HepG2 (cell line): ENCODE data around the gene TBKBP1. TPM values are rescaled to one million over a fixed set of nuclear protein-coding genes. Genes with fewer than 3 reads are reported as not detected.

Experiments used
- ATAC-seq: fragments of 200-7000 bp; cut with Tn5 transposase; 3 replicates; pipeline ENCODE4 v1.9.1; 2020; ENCODE audit warnings: mild to moderate bottlenecking, moderate library complexity
- BruUV-seq: library from RNA; stranded (reverse); fragments of 400-500 nt; replicated peaks from 2 replicates; lab custom pipeline; 2021; lab: Mats Ljungman, UMichigan
- CTCF ChIA-PET: fragments of 300-600 bp; formaldehyde crosslinking; extraction: SDS; loops from one replicate; lab custom pipeline; 2021; ENCODE audit warnings: low total read pairs, inconsistent platforms, low intra/inter-chr PET ratio; lab: Yijun Ruan, JAX
- POLR2A ChIA-PET: fragments of 350-600 bp; sonication (Branson Sonifier 250); formaldehyde crosslinking; loops from one replicate; lab custom pipeline; 2020; ENCODE audit warnings: antibody characterized with exemption, inconsistent platforms; lab: Yijun Ruan, JAX
- DNase-seq: peaks from one replicate; pipeline ENCODE4 v3.0.0-alpha.2; 2015; ENCODE audit warnings: low spot score
- FAIRE-seq: peaks from 3 replicates; lab custom pipeline; 2011; peaks lifted over from hg19 to GRCh38; lab: Jason Lieb, UNC
- H2AFZ ChIP-seq: one replicate; pipeline ENCODE4 v1.6.1; 2011; ENCODE audit warnings: low read length, inconsistent platforms
- H3K27ac ChIP-seq: fragments of 300-600 bp; 3 replicates; pipeline ENCODE4 v1.8.0; 2011; ENCODE audit warnings: mixed run types, mild to moderate bottlenecking, mixed read lengths, low read length, inconsistent platforms; ENCODE audit not compliant: insufficient read depth; ENCODE audit errors: extremely low read length
- H3K27me3 ChIP-seq, 2 experiments: fragments of 200-600 bp in 1 of 2; 2 replicates in 1 of 2; 3 replicates in 1 of 2; pipeline versions ENCODE4 v1.6.0 to v1.8.0; 2011; ENCODE audit warnings: low read length in 2 of 2, mild to moderate bottlenecking in 2 of 2, moderate library complexity in 2 of 2, inconsistent platforms in 1 of 2; ENCODE audit not compliant: insufficient read depth in 2 of 2, control insufficient read depth in 1 of 2
- H3K36me3 ChIP-seq, 2 experiments: fragments of 200-600 bp in 1 of 2; replicated peaks in 1 of 2; 2 replicates in 1 of 2; 3 replicates in 1 of 2; pipeline versions ENCODE4 v1.5.1 to v1.8.0; 2011; ENCODE audit warnings: low read length in 2 of 2, inconsistent platforms in 1 of 2; ENCODE audit not compliant: insufficient read depth in 2 of 2, control insufficient read depth in 1 of 2
- H3K4me1 ChIP-seq: 2 replicates; pipeline ENCODE4 v1.5.1; 2012; ENCODE audit warnings: low read length, inconsistent platforms; ENCODE audit not compliant: insufficient read depth
- H3K4me2 ChIP-seq: 2 replicates; pipeline ENCODE4 v1.6.0; 2011; ENCODE audit warnings: low read depth, low read length, inconsistent platforms
- H3K4me3 ChIP-seq, 3 experiments: fragments of 200-600 bp in 1 of 3; sonication (generic), shearing (Covaris generic) in 1 of 3; replicated peaks in 1 of 3; 2 replicates each; pipeline ENCODE4 v1.5.1; 2011 to 2016; ENCODE audit warnings: low read length in 3 of 3, inconsistent platforms in 2 of 3, low read depth in 2 of 3, mild to moderate bottlenecking in 2 of 3, control low read depth in 1 of 3, mixed read lengths in 1 of 3; ENCODE audit not compliant: insufficient read depth in 1 of 3
- H3K79me2 ChIP-seq: one replicate; pipeline ENCODE4 v1.6.1; 2011; ENCODE audit warnings: low read length, inconsistent platforms; ENCODE audit not compliant: insufficient read depth
- H3K9ac ChIP-seq: 2 replicates; pipeline ENCODE4 v1.6.0; 2011; ENCODE audit warnings: mild to moderate bottlenecking, low read depth, low read length, inconsistent platforms; ENCODE audit not compliant: insufficient read depth
- H3K9me3 ChIP-seq: 2 replicates; pipeline ENCODE4 v1.5.1; 2012; ENCODE audit warnings: mild to moderate bottlenecking, low read length
- H4K20me1 ChIP-seq: 2 replicates; pipeline ENCODE4 v1.6.0; 2011; ENCODE audit warnings: inconsistent platforms, mild to moderate bottlenecking, low read length, moderate library complexity; ENCODE audit not compliant: insufficient read depth
- AGO2 ChIP-seq: fragments of 200-400 bp; formaldehyde crosslinking; optimal IDR thresholded peaks from 2 replicates; pipeline ENCODE3; 2017; ENCODE audit warnings: mild to moderate bottlenecking, low read depth, low read length, moderate library complexity
- CTCF ChIP-seq: sonication (generic); formaldehyde crosslinking; IDR thresholded peaks from 2 replicates; pipeline ENCODE4 v1.5.0; 2020; ENCODE audit warnings: mild to moderate bottlenecking, missing genetic modification reagents, moderate library complexity
- HNF4A ChIP-seq: sonication (generic); formaldehyde crosslinking; IDR thresholded peaks from 2 replicates; pipeline ENCODE4 v1.4.0; 2020; ENCODE audit warnings: missing genetic modification reagents
- KDM3A ChIP-seq: IDR thresholded peaks from 2 replicates; pipeline ENCODE4 v1.6.1; 2018; ENCODE audit warnings: low read depth, missing compliant biosample characterization
- MTA1 ChIP-seq: sonication (generic); formaldehyde crosslinking; IDR thresholded peaks from 2 replicates; pipeline ENCODE4 v1.4.0; 2020; ENCODE audit warnings: missing genetic modification reagents, mild to moderate bottlenecking, borderline replicate concordance
- NCOA2 ChIP-seq: sonication (generic); formaldehyde crosslinking; IDR thresholded peaks from 2 replicates; pipeline ENCODE4 v1.8.0; 2022; ENCODE audit warnings: inconsistent platforms
- RAD21 ChIP-seq: fragments of 450-650 bp; formaldehyde crosslinking; IDR thresholded peaks from 2 replicates; pipeline ENCODE4 v1.5.0; 2020; ENCODE audit warnings: mild to moderate bottlenecking
- TERF1 ChIP-seq: sonication (generic); formaldehyde crosslinking; IDR thresholded peaks from 2 replicates; pipeline ENCODE4 v1.8.0; 2022; ENCODE audit warnings: mild to moderate bottlenecking, missing genetic modification reagents, moderate library complexity
- ZNF326 ChIP-seq: sonication (generic); formaldehyde crosslinking; IDR thresholded peaks from 2 replicates; pipeline ENCODE4 v1.4.0; 2020; ENCODE audit warnings: missing genetic modification reagents, borderline replicate concordance
- WGBS: methylation state at CpG from one replicate; pipeline ENCODE4 v1.1.6; 2017; ENCODE audit warnings: low lambda C conversion rate; 5-methylcytosine and 5-hydroxymethylcytosine counted together
- in situ Hi-C: cut with HindIII; loops from 2 replicates; pipeline ENCODE4 v1.10.0; 2017; ENCODE audit warnings: low pct_unique_long_range_greater_than_20kb; ENCODE audit not compliant: extremely low pct_ligation_motif_present
- intact Hi-C: fragments of 100-400 bp; cut with micrococcal nuclease; formaldehyde crosslinking; loops from one replicate; pipeline ENCODE4 v1.10.0; 2022; ENCODE audit not compliant: unreplicated experiment
- polyA plus RNA-seq, 8 experiments: library from polyadenylated mRNA; depleted of rRNA in 3 of 8; stranded (reverse) in 7 of 8; unstranded in 1 of 8; fragments of >200 nt; fragmentation: Illumina TruSeq in 4 of 8; extraction: Trizol in 4 of 8; gene quantifications; 2 replicates each; pipeline versions ENCODE4 v1.2.1 to v1.2.3, GENCODE V29; 2011 to 2016; ENCODE audit warnings: low read depth in 4 of 8, missing spikeins in 1 of 8, mixed read lengths in 1 of 8; ENCODE audit not compliant: insufficient read depth in 1 of 8
- total RNA-seq, 5 experiments: library from RNA; depleted of rRNA; stranded (reverse); fragments of >200 nt; fragmentation: Illumina TruSeq; extraction: Trizol; gene quantifications; 2 replicates each; pipeline ENCODE4 v1.2.3, GENCODE V29; 2016; ENCODE audit warnings: low read depth in 1 of 5

TBKBP1 gene
- total and polyA plus RNA-seq, 2 of the 13 experiments (the other 11 are each of a cell fraction or from before 2014, with no cell fraction given), result 2.6 to 7.0 TPM

GRCh38 chr17:47697906-47698711, 4.1 kb downstream of the TBKBP1 start:
- Histone ChIP-seq H3K9ac (no peak overlapping the region), H3K36me3 (peaks cover 0 to 1% of the 10 kb centered on the region in 2 experiments; a peak in 1 of 5 replicates), H2AFZ (no peak overlapping the region), H3K27ac (no peak overlapping the region), H3K9me3 (no peaks in the 10 kb centered on the region), H3K4me3 (no peak overlapping the region), H3K79me2 (no peaks in the 10 kb centered on the region), H3K4me1 (peaks cover 22% of the 10 kb centered on the region), H3K27me3 (no peaks in the 10 kb centered on the region), H4K20me1 (no peaks in the 10 kb centered on the region), H3K4me2 (no peak overlapping the region)
- FAIRE-seq, result no peak
- CTCF ChIA-PET, result interaction anchor here (1.3 to 1.5 kb wide), 2 partner anchors 44 to 47 kb away, joined by 3 to 5 read pairs; no protein-coding TSS in a partner anchor
- POLR2A ChIA-PET, result no interaction called here
- intact Hi-C loops, result loop anchor here (2.0 kb wide), 1 partner anchor 45 kb away; no protein-coding TSS in a partner anchor
- DNase-seq, result no peak
- WGBS, result 55% methylated on average over 8 of the region's 9 CpGs
- BruUV-seq, result no TSS peak
- no peak for ATAC-seq
- TF ChIP-seq HNF4A (CRISPR knock-in tag), result peak; percentile 27; the same call in 1 of the 2 replicates
- TF ChIP-seq TERF1 (CRISPR knock-in tag), result no peak
- in situ Hi-C loops, result no loop called here

- ChIA-PET CTCF (interaction anchor here (0.6 to 1.5 kb wide), 3 partner anchors 19 to 46 kb away, joined by 3 to 5 read pairs (median 3); no protein-coding TSS in a partner anchor), POLR2A (no interaction called here)
- Histone ChIP-seq H3K4me3 (no peak overlapping the region), H3K27ac (no peak overlapping the region), H4K20me1 (no peaks in the 10 kb centered on the region), H3K79me2 (no peaks in the 10 kb centered on the region), H3K4me1 (peaks cover 18% of the 10 kb centered on the region), H2AFZ (no peak overlapping the region), H3K9ac (no peak overlapping the region), H3K27me3 (no peaks in the 10 kb centered on the region), H3K9me3 (no peaks in the 10 kb centered on the region), H3K36me3 (peaks cover 0 to 1% of the 10 kb centered on the region in 2 experiments; a peak in 1 of 5 replicates), H3K4me2 (no peak overlapping the region)
- no peak for DNase-seq
- 53% methylated on average over 25 of the region's 25 CpGs for WGBS
- ATAC-seq, result peak; percentile 51
- no TSS peak for BruUV-seq
- in situ Hi-C loops, result no loop called here
- intact Hi-C loops, result loop anchor here (2.0 kb wide), 1 partner anchor 44 kb away; no protein-coding TSS in a partner anchor
- peak; percentile 62 for FAIRE-seq
- TF ChIP-seq MTA1 (CRISPR knock-in tag) (no peak), CTCF (peak; percentile 87), NCOA2 (CRISPR knock-in tag) (no peak), AGO2 (peak; percentile 27), KDM3A (CRISPR knock-in tag) (no peak), ZNF326 (CRISPR knock-in tag) (no peak), RAD21 (CRISPR knock-in tag) (peak; percentile 55; the same call in 1 of the 2 replicates)
These were observed 5.0 kb downstream of the TBKBP1 start for GRCh38 chr17:47698749-47699535.
